Smooth muscle cell (in vitro differentiated cells): Measurements from ENCODE around the gene LARGE1. TPM values are rescaled to one million over a fixed set of nuclear protein-coding genes. Genes with fewer than 3 reads are reported as not detected.

ENCODE experiments used
- DNase-seq: peaks from one replicate; lab custom pipeline; 2025; ENCODE audit not compliant: unreplicated experiment; lab: John Stamatoyannopoulos, UW
- H2AFZ ChIP-seq: fragments of 200-600 bp; sonication (generic); 2 replicates; pipeline ENCODE4 v1.6.0; 2016; ENCODE audit warnings: antibody characterized with exemption, low read depth, mild to moderate bottlenecking
- H3F3A ChIP-seq: fragments of 200-600 bp; sonication (generic); 2 replicates; pipeline ENCODE4 v1.6.0; 2017; ENCODE audit warnings: antibody characterized with exemption, low read depth
- H3K27ac ChIP-seq: fragments of 200-600 bp; sonication (generic); 2 replicates; pipeline ENCODE4 v1.5.1; 2016; ENCODE audit warnings: low read depth, mild to moderate bottlenecking
- H3K27me3 ChIP-seq: fragments of 200-600 bp; sonication (generic); 2 replicates; pipeline ENCODE4 v1.6.1; 2016; ENCODE audit warnings: low read depth, mild to moderate bottlenecking
- H3K36me3 ChIP-seq: fragments of 200-600 bp; sonication (generic); 2 replicates; pipeline ENCODE4 v1.5.1; 2016; ENCODE audit warnings: low read depth
- H3K4me1 ChIP-seq: fragments of 200-600 bp; sonication (generic); 2 replicates; pipeline ENCODE4 v1.5.1; 2016; ENCODE audit warnings: low read depth
- H3K4me2 ChIP-seq: fragments of 200-600 bp; sonication (generic); 2 replicates; pipeline ENCODE4 v1.6.0; 2016; ENCODE audit warnings: mild to moderate bottlenecking
- H3K4me3 ChIP-seq: fragments of 200-600 bp; sonication (generic); 2 replicates; pipeline ENCODE4 v1.5.1; 2016; ENCODE audit warnings: mild to moderate bottlenecking
- H3K79me2 ChIP-seq: fragments of 200-600 bp; sonication (generic); 2 replicates; pipeline ENCODE4 v1.6.0; 2016; ENCODE audit warnings: low read depth, mild to moderate bottlenecking
- H3K9ac ChIP-seq: fragments of 200-600 bp; sonication (generic); 2 replicates; pipeline ENCODE4 v1.6.0; 2016; ENCODE audit warnings: low read depth
- H3K9me3 ChIP-seq: fragments of 200-600 bp; sonication (generic); replicated peaks from 2 replicates; pipeline ENCODE4 v1.5.1; 2016; ENCODE audit warnings: low read depth
- H4K20me1 ChIP-seq: fragments of 200-600 bp; sonication (generic); 2 replicates; pipeline ENCODE4 v1.6.0; 2016; ENCODE audit warnings: low read depth
- CTCF ChIP-seq: fragments of 200-600 bp; sonication (generic); IDR thresholded peaks from 2 replicates; pipeline ENCODE4 v1.5.1; 2017; ENCODE audit warnings: borderline replicate concordance, mild to moderate bottlenecking, antibody characterized with exemption; ENCODE audit not compliant: insufficient read depth, poor library complexity, severe bottlenecking
- WGBS: methylation state at CpG from one replicate; pipeline ENCODE4 v1.1.7; 2016; ENCODE audit warnings: low lambda C conversion rate; 5-methylcytosine and 5-hydroxymethylcytosine counted together
- polyA plus RNA-seq: library from polyadenylated mRNA; unstranded; fragments of >200 nt; fragmentation: Nextera tagmentation; extraction: Ambion mirVana; gene quantifications from 2 replicates; pipeline ENCODE4 v1.2.1, GENCODE V29; 2016
- total RNA-seq: library from RNA; depleted of rRNA; stranded (reverse); fragments of >200 nt; gene quantifications from 2 replicates; pipeline ENCODE4 v1.2.3, GENCODE V29; 2014

The LARGE1 gene
- total and polyA plus RNA-seq, 2 experiments from 2014 or later = 11.9 to 18.0 TPM

- no peaks in the 10 kb centered on the region for H3K4me1 ChIP-seq
- no peak overlapping the region for H3K4me2 ChIP-seq
- peaks cover 5% of the 10 kb centered on the region for H3K36me3 ChIP-seq
- H3K4me3 ChIP-seq = no peak overlapping the region
- DNase-seq = no peak
- no peaks in the 10 kb centered on the region for H3K27me3 ChIP-seq
- H2AFZ ChIP-seq = no peak overlapping the region
- no peak overlapping the region for H3K27ac ChIP-seq
- no peaks in the 10 kb centered on the region for H3K79me2 ChIP-seq
- TF ChIP-seq CTCF = no peak
- no peaks in the 10 kb centered on the region for H4K20me1 ChIP-seq
- H3K9me3 ChIP-seq = peaks cover 6% of the 10 kb centered on the region
- no peak overlapping the region for H3K9ac ChIP-seq
- whole genome bisulfite sequencing = 98% methylated on average over 6 of the region's 6 CpGs
- H3F3A ChIP-seq = no peaks in the 10 kb centered on the region
These were observed 461.1 kb downstream of the LARGE1 start for GRCh38 chr22:33459137-33459536.

- H3K4me3 ChIP-seq = no peak overlapping the region
- H4K20me1 ChIP-seq = no peaks in the 10 kb centered on the region
- no peaks in the 10 kb centered on the region for H3K36me3 ChIP-seq
- no peaks in the 10 kb centered on the region for H3K27me3 ChIP-seq
- H3F3A ChIP-seq = no peaks in the 10 kb centered on the region
- no peak for DNase-seq
- no peaks in the 10 kb centered on the region for H3K9me3 ChIP-seq
- no peak overlapping the region for H3K4me2 ChIP-seq
- no peak overlapping the region for H3K9ac ChIP-seq
- TF ChIP-seq CTCF = no peak
- WGBS = 91% methylated on average over 1 of the region's 1 CpG
- H3K79me2 ChIP-seq = no peaks in the 10 kb centered on the region
- no peak overlapping the region for H2AFZ ChIP-seq
- H3K27ac ChIP-seq = no peak overlapping the region
- H3K4me1 ChIP-seq = no peaks in the 10 kb centered on the region
These were observed 463.8 kb downstream of the LARGE1 start for GRCh38 chr22:33456511-33456910.

GRCh38 chr22:33455036-33455435, 465.2 kb downstream of the LARGE1 start:
- no peak overlapping the region for H3K4me3 ChIP-seq
- WGBS = 95% methylated on average over 1 of the region's 1 CpG
- no peak overlapping the region for H3K9ac ChIP-seq
- H3K36me3 ChIP-seq = no peaks in the 10 kb centered on the region
- H3K9me3 ChIP-seq = no peaks in the 10 kb centered on the region
- H3F3A ChIP-seq = no peaks in the 10 kb centered on the region
- no peak for DNase-seq
- no peak overlapping the region for H2AFZ ChIP-seq
- no peaks in the 10 kb centered on the region for H4K20me1 ChIP-seq
- H3K4me2 ChIP-seq = no peak overlapping the region
- no peak for TF ChIP-seq CTCF
- no peak overlapping the region for H3K27ac ChIP-seq
- H3K4me1 ChIP-seq = no peaks in the 10 kb centered on the region
- no peaks in the 10 kb centered on the region for H3K27me3 ChIP-seq
- no peaks in the 10 kb centered on the region for H3K79me2 ChIP-seq

- no peak for TF ChIP-seq CTCF
- no peak for DNase-seq
These were observed 468.3 kb downstream of the LARGE1 start for GRCh38 chr22:33451866-33452469.

More at GRCh38 chr22:33451866-33452469, 468.3 kb downstream of the LARGE1 start:
- Histone ChIP-seq H3K27me3 (no peaks in the 10 kb centered on the region), H4K20me1 (no peaks in the 10 kb centered on the region), H3K4me1 (no peaks in the 10 kb centered on the region), H3K4me2 (no peak overlapping the region), H3F3A (no peaks in the 10 kb centered on the region), H3K27ac (no peak overlapping the region), H3K4me3 (no peak overlapping the region), H2AFZ (no peak overlapping the region), H3K79me2 (no peaks in the 10 kb centered on the region), H3K9ac (no peak overlapping the region), H3K9me3 (no peaks in the 10 kb centered on the region), H3K36me3 (no peaks in the 10 kb centered on the region)
- WGBS = 66% methylated on average over 6 of the region's 6 CpGs
